HCT116 (cell line): ENCODE data around the gene NDE1. TPM values are rescaled to one million over a fixed set of nuclear protein-coding genes. Genes with fewer than 3 reads are reported as not detected.

Source experiments
- microRNA counts: library from miRNA; unstranded; fragments of <30 nt; microRNA quantifications from one replicate; lab custom pipeline; 2015
- total RNA-seq: library from RNA; stranded (reverse); gene quantifications from one replicate; pipeline ENCODE4 v1.2.1, GENCODE V29; 2021; ENCODE audit not compliant: unreplicated experiment

The NDE1 gene
- total RNA-seq, 1 experiment from 2014 or later, result 103 TPM

MicroRNA genes within 50 kb of the gene (microRNA counts, 767-probe panel; counts per million panel counts)
- not detected for microRNA hsa-miR-484 (lab: Ali Mortazavi, UCI)

Other genes with a start within 250 kb of the NDE1 start
- gene BMERB1, start 215.7 kb upstream of the NDE1 start, total RNA-seq, result 43.6 TPM
- 59.4 TPM for gene MARF1, start 7.1 kb upstream of the NDE1 start, total RNA-seq
- gene MYH11, start 206.8 kb downstream of the NDE1 start, total RNA-seq, result 0.61 TPM
- gene CEP20, start 238.4 kb downstream of the NDE1 start, total RNA-seq, result 67.7 TPM